Measurements from ENCODE around the gene KRTAP5-7.

The KRTAP5-7 gene

GRCh38 chr11:71555508-71555907, 28.4 kb downstream of the KRTAP5-7 start:
- ATAC-seq, result no peak
- TF ChIP-seq POU6F1 (CRISPR knock-in tag; IDR thresholded peaks at IDR 0.05; ENCODE audit: borderline replicate concordance, low read depth), result no peak
- TF ChIP-seq ZNF565 (CRISPR knock-in tag; conservative IDR thresholded peaks at IDR 0.05; ENCODE audit: low read depth), result no peak
- no peak for TF ChIP-seq ZFP30 (CRISPR knock-in tag; IDR thresholded peaks at IDR 0.05)
- TF ChIP-seq TOX (CRISPR knock-in tag; IDR thresholded peaks at IDR 0.05; ENCODE audit: borderline replicate concordance), result no peak
- TF ChIP-seq CSRNP3 (CRISPR knock-in tag; IDR thresholded peaks at IDR 0.05), result no peak
- TF ChIP-seq GLIS3 (CRISPR knock-in tag; IDR thresholded peaks at IDR 0.05), result no peak
- no peak for TF ChIP-seq ZNF8 (CRISPR knock-in tag; IDR thresholded peaks at IDR 0.05)
- no peak for TF ChIP-seq CSDC2 (CRISPR knock-in tag; IDR thresholded peaks at IDR 0.05)
- TF ChIP-seq ARNTL (CRISPR knock-in tag; IDR thresholded peaks at IDR 0.05; ENCODE audit: borderline replicate concordance, low read depth), result no peak
- TF ChIP-seq ZFP3 (CRISPR knock-in tag; IDR thresholded peaks at IDR 0.05), result no peak
- TF ChIP-seq OSR1 (CRISPR knock-in tag; IDR thresholded peaks at IDR 0.05), result no peak
- TF ChIP-seq PPARA (CRISPR knock-in tag; IDR thresholded peaks at IDR 0.05; ENCODE audit: borderline replicate concordance), result no peak

GRCh38 chr11:71556018-71556417, 29.0 kb downstream of the KRTAP5-7 start:
- TF ChIP-seq ZNF8 (CRISPR knock-in tag; IDR thresholded peaks at IDR 0.05), result no peak
- no peak for TF ChIP-seq CSDC2 (CRISPR knock-in tag; IDR thresholded peaks at IDR 0.05)
- ATAC-seq, result no peak

GRCh38 chr11:71557257-71557656, 30.2 kb downstream of the KRTAP5-7 start:
- TF ChIP-seq GLIS3 (CRISPR knock-in tag; IDR thresholded peaks at IDR 0.05), result no peak
- TF ChIP-seq BACH2 (CRISPR knock-in tag; IDR thresholded peaks at IDR 0.05; ENCODE audit: borderline replicate concordance), result no peak
- TF ChIP-seq RARB (CRISPR knock-in tag; IDR thresholded peaks at IDR 0.05), result no peak
- no peak for TF ChIP-seq TSHZ2 (CRISPR knock-in tag; IDR thresholded peaks at IDR 0.05)
- no peak for TF ChIP-seq CSRNP3 (CRISPR knock-in tag; IDR thresholded peaks at IDR 0.05)
- no peak for TF ChIP-seq POU6F1 (CRISPR knock-in tag; IDR thresholded peaks at IDR 0.05; ENCODE audit: borderline replicate concordance, low read depth)
- TF ChIP-seq ESRRG (CRISPR knock-in tag; IDR thresholded peaks at IDR 0.05), result no peak
- TF ChIP-seq ZNF70 (CRISPR knock-in tag; IDR thresholded peaks at IDR 0.05), result no peak
- TF ChIP-seq TOX (CRISPR knock-in tag; IDR thresholded peaks at IDR 0.05; ENCODE audit: borderline replicate concordance), result no peak
- TF ChIP-seq SNAI2 (CRISPR knock-in tag; IDR thresholded peaks at IDR 0.05), result no peak
- no peak for TF ChIP-seq TCF4 (CRISPR knock-in tag; IDR thresholded peaks at IDR 0.05; ENCODE audit: borderline replicate concordance)
- ATAC-seq, result no peak

- no peak for ATAC-seq
- no peak for TF ChIP-seq ISL1 (CRISPR knock-in tag; IDR thresholded peaks at IDR 0.05)
- no peak for TF ChIP-seq ARNTL (CRISPR knock-in tag; IDR thresholded peaks at IDR 0.05; ENCODE audit: borderline replicate concordance, low read depth)
- TF ChIP-seq SNAI2 (CRISPR knock-in tag; IDR thresholded peaks at IDR 0.05), result no peak
- TF ChIP-seq CSRNP3 (CRISPR knock-in tag; IDR thresholded peaks at IDR 0.05), result no peak
- TF ChIP-seq TOX (CRISPR knock-in tag; IDR thresholded peaks at IDR 0.05; ENCODE audit: borderline replicate concordance), result no peak
- no peak for TF ChIP-seq GLIS3 (CRISPR knock-in tag; IDR thresholded peaks at IDR 0.05)
- TF ChIP-seq ESRRG (CRISPR knock-in tag; IDR thresholded peaks at IDR 0.05), result no peak
- TF ChIP-seq TCF4 (CRISPR knock-in tag; IDR thresholded peaks at IDR 0.05; ENCODE audit: borderline replicate concordance), result no peak
- no peak for TF ChIP-seq ZNF8 (CRISPR knock-in tag; IDR thresholded peaks at IDR 0.05)
- no peak for TF ChIP-seq RARB (CRISPR knock-in tag; IDR thresholded peaks at IDR 0.05)
Observed at GRCh38 chr11:71558996-71559395, 31.9 kb downstream of the KRTAP5-7 start.
